GM12892 (cell line): ENCODE measurements around the gene ZNF337.

Experiments used
- POLR2A ChIP-seq: IDR thresholded peaks from 2 replicates; pipeline ENCODE4 v1.6.1; 2011; ENCODE audit warnings: low read depth, low read length, control low read depth
- POLR2AphosphoS5 ChIP-seq: IDR thresholded peaks from 2 replicates; pipeline ENCODE4 v1.6.1; 2011; ENCODE audit warnings: low read depth, low read length, control low read depth

DNA sequence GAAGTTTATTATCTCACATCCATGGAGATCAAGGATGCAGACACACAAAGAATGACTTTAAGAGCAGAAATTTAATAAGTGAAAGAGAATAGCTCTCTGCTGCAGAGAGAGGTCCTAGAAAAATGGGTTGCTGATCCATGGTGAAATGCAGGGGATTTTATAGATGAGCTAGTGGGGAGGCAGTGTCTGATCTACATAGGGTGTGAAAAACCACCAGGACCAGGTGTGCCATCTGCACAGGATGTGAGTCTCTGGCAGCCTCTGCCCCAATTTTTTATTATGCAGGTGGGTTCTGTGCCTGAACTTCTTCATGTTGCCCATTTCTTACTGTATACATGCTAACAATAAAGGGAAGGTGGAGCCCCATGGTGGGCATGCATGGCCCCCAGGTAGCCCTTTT is 52.9 kb downstream of the ZNF337 start:
- TF ChIP-seq POLR2AphosphoS5 = no peak
- no peak for TF ChIP-seq POLR2A
